Measurements from ENCODE around the gene CDK16.

GRCh38 chrX:47174376-47174775, 44.1 kb upstream of the CDK16 start:
- TF ChIP-seq CTCF (conservative IDR thresholded peaks at IDR 0.05) = no peak
- no peak for TF ChIP-seq ZFX (IDR thresholded peaks at IDR 0.05)
